ENCODE measurements around the gene ANXA2R. TPM values are rescaled to one million over a fixed set of nuclear protein-coding genes. Genes with fewer than 3 reads are reported as not detected.

Gene ANXA2R
- total and polyA plus RNA-seq, 2 of the 13 experiments (the other 11 are each of a cell fraction or from before 2014, with no cell fraction given) = 0.95 to 1.3 TPM

GRCh38 chr5:43019614-43020398 is 20.3 kb downstream of the ANXA2R start (continued):
- TF ChIP-seq, protein P1, sequence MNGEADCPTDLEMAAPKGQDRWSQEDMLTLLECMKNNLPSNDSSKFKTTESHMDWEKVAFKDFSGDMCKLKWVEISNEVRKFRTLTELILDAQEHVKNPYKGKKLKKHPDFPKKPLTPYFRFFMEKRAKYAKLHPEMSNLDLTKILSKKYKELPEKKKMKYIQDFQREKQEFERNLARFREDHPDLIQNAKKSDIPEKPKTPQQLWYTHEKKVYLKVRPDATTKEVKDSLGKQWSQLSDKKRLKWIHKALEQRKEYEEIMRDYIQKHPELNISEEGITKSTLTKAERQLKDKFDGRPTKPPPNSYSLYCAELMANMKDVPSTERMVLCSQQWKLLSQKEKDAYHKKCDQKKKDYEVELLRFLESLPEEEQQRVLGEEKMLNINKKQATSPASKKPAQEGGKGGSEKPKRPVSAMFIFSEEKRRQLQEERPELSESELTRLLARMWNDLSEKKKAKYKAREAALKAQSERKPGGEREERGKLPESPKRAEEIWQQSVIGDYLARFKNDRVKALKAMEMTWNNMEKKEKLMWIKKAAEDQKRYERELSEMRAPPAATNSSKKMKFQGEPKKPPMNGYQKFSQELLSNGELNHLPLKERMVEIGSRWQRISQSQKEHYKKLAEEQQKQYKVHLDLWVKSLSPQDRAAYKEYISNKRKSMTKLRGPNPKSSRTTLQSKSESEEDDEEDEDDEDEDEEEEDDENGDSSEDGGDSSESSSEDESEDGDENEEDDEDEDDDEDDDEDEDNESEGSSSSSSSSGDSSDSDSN (CRISPR knock-in tag; IDR thresholded peaks at IDR 0.05) = peak; percentile 72
- TF ChIP-seq ZNF224 (CRISPR knock-in tag; IDR thresholded peaks at IDR 0.05) (0 out of 2 replicates have a peak, but pooled peaks have one; percentile 49), MTF1 (CRISPR knock-in tag; IDR thresholded peaks at IDR 0.05) (no peak), ZFP82 (CRISPR knock-in tag; IDR thresholded peaks at IDR 0.05; ENCODE audit: borderline replicate concordance) (no peak), KMT2B (CRISPR knock-in tag; IDR thresholded peaks at IDR 0.05) (peak; percentile 83), ZNF543 (CRISPR knock-in tag; IDR thresholded peaks at IDR 0.05) (0 out of 2 replicates have a peak, but pooled peaks have one; percentile 43), ZNF292 (CRISPR knock-in tag; IDR thresholded peaks at IDR 0.05; ENCODE audit: borderline replicate concordance, low read depth) (peak; percentile 31; the same call in 1 of the 2 replicates), EZH2 (conservative IDR thresholded peaks at IDR 0.05; ENCODE audit: low read depth, low read length) (no peak), ASH2L (IDR thresholded peaks at IDR 0.05; ENCODE audit: insufficient read length, low read depth, low read length) (peak; percentile 91), NBN (conservative IDR thresholded peaks at IDR 0.05) (no peak), TRIM24 (CRISPR knock-in tag; IDR thresholded peaks at IDR 0.05) (no peak), PHF20 (CRISPR knock-in tag; IDR thresholded peaks at IDR 0.05) (no peak), THAP11 (CRISPR knock-in tag; IDR thresholded peaks at IDR 0.05) (no peak; the same call in 1 of the 2 replicates), POLR2G (IDR thresholded peaks at IDR 0.05; ENCODE audit: low read depth, low read length) (peak; percentile 37; the same call in 1 of the 2 replicates), GATAD1 (CRISPR knock-in tag; IDR thresholded peaks at IDR 0.05) (peak; percentile 16; the same call in 1 of the 2 replicates), NCOA2 (CRISPR knock-in tag; IDR thresholded peaks at IDR 0.05) (0 out of 2 replicates have a peak, but pooled peaks have one; percentile 17), ZBTB46 (CRISPR knock-in tag; IDR thresholded peaks at IDR 0.05; ENCODE audit: borderline replicate concordance) (no peak), ZBTB33 (CRISPR knock-in tag; IDR thresholded peaks at IDR 0.05) (peak; percentile 4; the same call in 1 of the 2 replicates), SYNCRIP (IDR thresholded peaks at IDR 0.05; ENCODE audit: insufficient read depth, low read depth, low read length) (no peak), ZNF530 (CRISPR knock-in tag; IDR thresholded peaks at IDR 0.05; ENCODE audit: low read depth) (no peak), E2F2 (CRISPR knock-in tag; IDR thresholded peaks at IDR 0.05; ENCODE audit: borderline replicate concordance) (no peak)
- TF ChIP-seq, protein P2, sequence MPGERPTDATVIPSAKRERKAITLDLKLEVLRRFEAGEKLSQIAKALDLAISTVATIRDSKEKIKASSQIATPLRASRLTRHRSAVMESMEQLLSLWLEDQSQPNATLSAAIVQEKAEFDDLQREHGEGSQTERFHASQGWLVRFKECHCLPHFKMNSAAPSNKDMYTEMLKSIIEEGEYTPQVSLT (CRISPR knock-in tag; IDR thresholded peaks at IDR 0.05; ENCODE audit: borderline replicate concordance, low read depth) = no peak
